H1 (cell line): ENCODE results near the gene FBLN2. TPM values are rescaled to one million over a fixed set of nuclear protein-coding genes. Genes with fewer than 3 reads are reported as not detected.

Source experiments
- CTCF ChIA-PET: fragments of 300-600 bp; sonication (Branson Sonifier 250); formaldehyde crosslinking; loops from one replicate; lab custom pipeline; 2021; ENCODE audit not compliant: partially characterized antibody; lab: Charles Lee
- POLR2A ChIA-PET: fragments of 300-600 bp; sonication (Branson Sonifier 250); formaldehyde crosslinking; loops from one replicate; lab custom pipeline; 2021; ENCODE audit warnings: inconsistent platforms; ENCODE audit not compliant: partially characterized antibody; lab: Charles Lee
- DNase-seq, 2 experiments: peaks; one replicate each; pipeline versions ENCODE4 v3.0.0 to v3.0.0-alpha.2; 2010 to 2022; ENCODE audit warnings: low spot score in 2 of 2, low read depth in 1 of 2, mixed read lengths in 1 of 2
- FAIRE-seq: peaks from 2 replicates; lab custom pipeline; 2011; peaks lifted over from hg19 to GRCh38; lab: Jason Lieb, UNC
- H2AFZ ChIP-seq: 2 replicates; pipeline ENCODE4 v1.8.1; 2012; ENCODE audit warnings: low read length, inconsistent platforms
- H2AK5ac ChIP-seq: 2 replicates; pipeline ENCODE4 v1.6.1; 2013; ENCODE audit warnings: low read depth, low read length
- H2BK120ac ChIP-seq: replicated peaks from 2 replicates; pipeline ENCODE3; 2013; ENCODE audit warnings: low read depth, low read length, inconsistent platforms
- H2BK12ac ChIP-seq: 2 replicates; pipeline ENCODE4 v1.6.1; 2013; ENCODE audit warnings: low read depth, low read length
- H2BK15ac ChIP-seq: 2 replicates; pipeline ENCODE4 v1.6.1; 2013; ENCODE audit warnings: low read length
- H2BK20ac ChIP-seq: 2 replicates; pipeline ENCODE4 v1.6.1; 2013; ENCODE audit warnings: low read length
- H2BK5ac ChIP-seq: 2 replicates; pipeline ENCODE4 v1.6.1; 2013; ENCODE audit warnings: low read depth, low read length
- H3K14ac ChIP-seq: 2 replicates; pipeline ENCODE4 v1.6.1; 2013; ENCODE audit warnings: inconsistent platforms; ENCODE audit not compliant: insufficient read length
- H3K18ac ChIP-seq: 2 replicates; pipeline ENCODE4 v1.6.1; 2013; ENCODE audit warnings: low read length; ENCODE audit errors: extremely low read depth
- H3K23ac ChIP-seq: 2 replicates; pipeline ENCODE4 v1.6.1; 2013; ENCODE audit warnings: inconsistent platforms; ENCODE audit not compliant: insufficient read length
- H3K23me2 ChIP-seq: 2 replicates; pipeline ENCODE4 v1.6.1; 2013; ENCODE audit warnings: low read depth, low read length
- H3K27ac ChIP-seq: 2 replicates; pipeline ENCODE4 v1.6.1; 2011; ENCODE audit warnings: low read depth, low read length, inconsistent platforms
- H3K27me3 ChIP-seq, 4 experiments: replicated peaks in 1 of 4; 1 replicate in 1 of 4; 2 replicates in 3 of 4; pipeline versions ENCODE4 v1.6.1 to v1.8.1; 2011 to 2013; ENCODE audit warnings: low read length in 3 of 4, mild to moderate bottlenecking in 3 of 4, inconsistent platforms in 2 of 4, mixed read lengths in 2 of 4, moderate library complexity in 1 of 4; ENCODE audit not compliant: control insufficient read depth in 3 of 4, insufficient read depth in 3 of 4; ENCODE audit errors: extremely low read depth in 1 of 4
- H3K36me3 ChIP-seq, 4 experiments: 2 replicates each; pipeline versions ENCODE4 v1.6.1 to v1.8.1; 2011 to 2013; ENCODE audit warnings: mild to moderate bottlenecking in 4 of 4, low read length in 3 of 4, moderate library complexity in 2 of 4, control low read depth in 1 of 4, inconsistent platforms in 1 of 4; ENCODE audit not compliant: insufficient read depth in 4 of 4, control insufficient read depth in 2 of 4
- H3K4ac ChIP-seq: replicated peaks from 2 replicates; pipeline ENCODE3; 2013; ENCODE audit warnings: low read length, low read depth, mixed read lengths, inconsistent platforms; ENCODE audit not compliant: insufficient read length
- H3K4me1 ChIP-seq, 4 experiments: replicated peaks in 1 of 4; 1 replicate in 1 of 4; 2 replicates in 3 of 4; pipeline versions ENCODE4 v1.6.1 to v1.8.1; 2011 to 2013; ENCODE audit warnings: low read length in 3 of 4, inconsistent platforms in 2 of 4, mixed read lengths in 1 of 4; ENCODE audit not compliant: insufficient read depth in 4 of 4, control insufficient read depth in 3 of 4
- H3K4me2 ChIP-seq, 2 experiments: 2 replicates each; pipeline versions ENCODE4 v1.6.1 to v1.8.1; 2011 to 2013; ENCODE audit warnings: low read depth in 2 of 2, low read length in 2 of 2, control low read depth in 1 of 2, inconsistent platforms in 1 of 2, mild to moderate bottlenecking in 1 of 2; ENCODE audit not compliant: insufficient read depth in 1 of 2
- H3K4me3 ChIP-seq, 4 experiments: fragments of 200-600, 300-600 bp in 1 of 4; sonication (generic), shearing (Covaris generic), sonication (Bioruptor Twin) in 1 of 4; 2 replicates each; pipeline versions ENCODE4 v1.5.1 to v1.8.1; 2011 to 2016; ENCODE audit warnings: low read length in 4 of 4, low read depth in 3 of 4, control low read depth in 2 of 4, inconsistent platforms in 2 of 4, mild to moderate bottlenecking in 2 of 4, mixed read lengths in 1 of 4, moderate library complexity in 1 of 4; ENCODE audit not compliant: insufficient read depth in 2 of 4; ENCODE audit errors: extremely low read depth in 1 of 4
- H3K56ac ChIP-seq: replicated peaks from 2 replicates; pipeline ENCODE3; 2013; ENCODE audit warnings: low read depth, mild to moderate bottlenecking, mixed read lengths, low read length, inconsistent platforms; ENCODE audit not compliant: insufficient read length
- H3K79me1 ChIP-seq: 2 replicates; pipeline ENCODE4 v1.6.1; 2013; ENCODE audit warnings: low read depth, low read length, control low read depth
- H3K79me2 ChIP-seq, 2 experiments: 2 replicates each; pipeline versions ENCODE4 v1.6.1 to v1.8.1; 2012 to 2013; ENCODE audit warnings: low read length in 2 of 2, mild to moderate bottlenecking in 2 of 2, inconsistent platforms in 1 of 2; ENCODE audit not compliant: insufficient read depth in 2 of 2, control insufficient read depth in 1 of 2
- H3K9ac ChIP-seq, 4 experiments: replicated peaks in 1 of 4; 1 replicate in 1 of 4; 2 replicates in 3 of 4; pipeline versions ENCODE4 v1.6.1 to v1.8.1; 2011 to 2013; ENCODE audit warnings: low read depth in 3 of 4, low read length in 3 of 4, control low read depth in 2 of 4, mild to moderate bottlenecking in 2 of 4, moderate library complexity in 2 of 4, inconsistent platforms in 1 of 4; ENCODE audit errors: extremely low read depth in 1 of 4
- H3K9me3 ChIP-seq, 2 experiments: 2 replicates each; pipeline versions ENCODE4 v1.6.1 to v1.8.1; 2012 to 2013; ENCODE audit warnings: mild to moderate bottlenecking in 2 of 2, moderate library complexity in 2 of 2, control low read depth in 1 of 2, inconsistent platforms in 1 of 2, low read depth in 1 of 2, low read length in 1 of 2, mixed read lengths in 1 of 2; ENCODE audit not compliant: insufficient read depth in 2 of 2
- H4K20me1 ChIP-seq, 2 experiments: replicated peaks in 1 of 2; 2 replicates each; pipeline versions ENCODE3 to v1.8.1; 2011 to 2013; ENCODE audit warnings: inconsistent platforms in 2 of 2, low read length in 2 of 2, mild to moderate bottlenecking in 1 of 2; ENCODE audit not compliant: insufficient read depth in 2 of 2, control insufficient read depth in 1 of 2
- H4K5ac ChIP-seq: 2 replicates; pipeline ENCODE4 v1.6.1; 2013; ENCODE audit warnings: low read length, low read depth, mixed read lengths, inconsistent platforms; ENCODE audit not compliant: insufficient read length
- H4K8ac ChIP-seq: 2 replicates; pipeline ENCODE4 v1.8.0; 2013; ENCODE audit warnings: mild to moderate bottlenecking, moderate library complexity, low read length, inconsistent platforms; ENCODE audit not compliant: insufficient read depth; ENCODE audit errors: extremely low read depth
- H4K91ac ChIP-seq: replicated peaks from 2 replicates; pipeline ENCODE3; 2013; ENCODE audit warnings: low read length, mixed read lengths, inconsistent platforms; ENCODE audit not compliant: insufficient read length
- BACH1 ChIP-seq: IDR thresholded peaks from 2 replicates; pipeline ENCODE4 v1.6.1; 2012; ENCODE audit warnings: low read length, improper control_type of control experiment
- EZH2 ChIP-seq: fragments of 200-600 bp; sonication (generic); IDR thresholded peaks from 2 replicates; pipeline ENCODE4 v1.7.1; 2012; ENCODE audit warnings: low read depth, mild to moderate bottlenecking, moderate library complexity, low read length, inconsistent platforms; ENCODE audit not compliant: severe bottlenecking
- SP2 ChIP-seq: IDR thresholded peaks from 2 replicates; pipeline ENCODE4 v1.6.1; 2012; ENCODE audit warnings: mild to moderate bottlenecking, low read length, inconsistent platforms
- SRF ChIP-seq: IDR thresholded peaks from 2 replicates; pipeline ENCODE4 v1.6.1; 2011; ENCODE audit warnings: mild to moderate bottlenecking, low read depth, low read length, moderate library complexity
- TAF7 ChIP-seq: optimal IDR thresholded peaks from 2 replicates; pipeline ENCODE3; 2011; ENCODE audit warnings: low read depth, mild to moderate bottlenecking, inconsistent platforms, low read length, moderate library complexity, borderline replicate concordance
- WGBS, 2 experiments: shearing (Covaris generic) in 1 of 2; methylation state at CpG; one replicate each; pipeline versions ENCODE4 v1.1.6 to v1.1.7; 2013 to 2015; ENCODE audit warnings: low lambda C conversion rate in 2 of 2, mixed read lengths in 2 of 2, inconsistent platforms in 1 of 2, low coverage in 1 of 2, missing lambda C conversion rate in 1 of 2; ENCODE audit not compliant: insufficient replicate concordance in 2 of 2, insufficient coverage in 1 of 2, insufficient read length in 1 of 2; ENCODE audit errors: extremely low coverage in 1 of 2, missing lambda C conversion rate in 1 of 2; 5-methylcytosine and 5-hydroxymethylcytosine counted together
- polyA plus RNA-seq, 7 experiments: library from polyadenylated mRNA; depleted of rRNA in 3 of 7; stranded (reverse) in 5 of 7; unstranded in 2 of 7; fragments of >200 nt in 5 of 7; fragments of 200-250 nt in 2 of 7; gene quantifications; 1 replicate in 5 of 7; 2 replicates in 1 of 7; 4 replicates in 1 of 7; pipeline versions ENCODE4 v1.2.1 to v1.2.3, GENCODE V29; 2011 to 2013; ENCODE audit warnings: missing spikeins in 2 of 7, mixed read lengths in 2 of 7
- total RNA-seq: library from RNA; stranded (reverse); fragmentation: NEBNext Ultra II Directional; extraction: Animal tissue kit (Norgen Biotek cat#: 25700); gene quantifications from 2 replicates; pipeline ENCODE4 v1.2.1, GENCODE V29; 2021
- TF ChIP-seq, protein P1 (sequence below): IDR thresholded peaks from 2 replicates; pipeline ENCODE4 v1.6.1; 2012; ENCODE audit warnings: inconsistent platforms
- TF ChIP-seq, protein P2 (sequence below): IDR thresholded peaks from 2 replicates; pipeline ENCODE4 v1.6.1; 2011; ENCODE audit warnings: low read length, improper control_type of control experiment
- TF ChIP-seq, protein P3 (sequence below), 3 experiments: IDR thresholded peaks; 1 replicate in 2 of 3; 2 replicates in 1 of 3; pipeline versions ENCODE4 v1.5.1 to v1.6.1; 2011; ENCODE audit warnings: low read length in 3 of 3, mild to moderate bottlenecking in 3 of 3, inconsistent platforms in 2 of 3, low read depth in 1 of 3, moderate library complexity in 1 of 3; ENCODE audit not compliant: insufficient read depth in 1 of 3; ENCODE audit errors: control extremely low read depth in 1 of 3

The FBLN2 gene
- total and polyA plus RNA-seq, 2 of the 8 experiments (the other 6 are each of a cell fraction or from before 2014, with no cell fraction given) = 17.4 to 24.2 TPM

DNA sequence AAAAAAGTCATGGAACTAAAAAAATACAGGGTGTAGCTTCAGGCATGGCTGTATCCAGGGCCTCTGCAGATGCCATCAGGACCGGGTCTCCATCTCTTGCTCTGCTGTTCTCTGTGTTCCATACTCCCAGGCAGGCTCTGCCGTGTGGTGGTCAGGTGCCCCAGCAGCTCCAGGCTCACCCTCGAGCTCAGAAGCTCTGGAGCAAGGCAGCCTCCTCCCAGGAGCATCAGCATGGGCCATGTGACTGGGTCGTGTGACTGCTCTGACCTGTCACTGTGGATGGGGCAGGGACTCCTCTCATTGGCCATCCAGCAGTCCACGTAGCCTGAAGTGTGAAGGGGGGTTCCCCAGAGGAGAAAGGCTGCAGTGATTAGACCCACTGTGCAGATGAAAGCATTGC, 8.5 kb downstream of the FBLN2 start:
- FAIRE-seq = no peak
- no peak overlapping the region for H2BK5ac ChIP-seq
- no peak overlapping the region for H3K4ac ChIP-seq
- POLR2A ChIA-PET = interaction anchor here (1.1 kb wide), 1 partner anchor 16 kb away, joined by 3 read pairs; no protein-coding TSS in a partner anchor
- H3K18ac ChIP-seq = no peak overlapping the region
- no peak overlapping the region for H2BK12ac ChIP-seq
- H3K4me2 ChIP-seq = no peak overlapping the region
- no peaks in the 10 kb centered on the region for H3K9me3 ChIP-seq
- H3K23me2 ChIP-seq = no peaks in the 10 kb centered on the region
- no peak overlapping the region for H3K9ac ChIP-seq
- no peaks in the 10 kb centered on the region for H3K79me2 ChIP-seq
- TF ChIP-seq SP2 (no peak), TAF7 (no peak), BACH1 (no peak), SRF (no peak), EZH2 (no peak)
- TF ChIP-seq, protein P1, sequence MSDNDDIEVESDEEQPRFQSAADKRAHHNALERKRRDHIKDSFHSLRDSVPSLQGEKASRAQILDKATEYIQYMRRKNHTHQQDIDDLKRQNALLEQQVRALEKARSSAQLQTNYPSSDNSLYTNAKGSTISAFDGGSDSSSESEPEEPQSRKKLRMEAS = peak; percentile 15; the same call in 1 of the 2 replicates
- TF ChIP-seq, protein P2, sequence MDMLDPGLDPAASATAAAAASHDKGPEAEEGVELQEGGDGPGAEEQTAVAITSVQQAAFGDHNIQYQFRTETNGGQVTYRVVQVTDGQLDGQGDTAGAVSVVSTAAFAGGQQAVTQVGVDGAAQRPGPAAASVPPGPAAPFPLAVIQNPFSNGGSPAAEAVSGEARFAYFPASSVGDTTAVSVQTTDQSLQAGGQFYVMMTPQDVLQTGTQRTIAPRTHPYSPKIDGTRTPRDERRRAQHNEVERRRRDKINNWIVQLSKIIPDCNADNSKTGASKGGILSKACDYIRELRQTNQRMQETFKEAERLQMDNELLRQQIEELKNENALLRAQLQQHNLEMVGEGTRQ = peak; percentile 42; the same call in 1 of the 2 replicates
- TF ChIP-seq, protein P3, sequence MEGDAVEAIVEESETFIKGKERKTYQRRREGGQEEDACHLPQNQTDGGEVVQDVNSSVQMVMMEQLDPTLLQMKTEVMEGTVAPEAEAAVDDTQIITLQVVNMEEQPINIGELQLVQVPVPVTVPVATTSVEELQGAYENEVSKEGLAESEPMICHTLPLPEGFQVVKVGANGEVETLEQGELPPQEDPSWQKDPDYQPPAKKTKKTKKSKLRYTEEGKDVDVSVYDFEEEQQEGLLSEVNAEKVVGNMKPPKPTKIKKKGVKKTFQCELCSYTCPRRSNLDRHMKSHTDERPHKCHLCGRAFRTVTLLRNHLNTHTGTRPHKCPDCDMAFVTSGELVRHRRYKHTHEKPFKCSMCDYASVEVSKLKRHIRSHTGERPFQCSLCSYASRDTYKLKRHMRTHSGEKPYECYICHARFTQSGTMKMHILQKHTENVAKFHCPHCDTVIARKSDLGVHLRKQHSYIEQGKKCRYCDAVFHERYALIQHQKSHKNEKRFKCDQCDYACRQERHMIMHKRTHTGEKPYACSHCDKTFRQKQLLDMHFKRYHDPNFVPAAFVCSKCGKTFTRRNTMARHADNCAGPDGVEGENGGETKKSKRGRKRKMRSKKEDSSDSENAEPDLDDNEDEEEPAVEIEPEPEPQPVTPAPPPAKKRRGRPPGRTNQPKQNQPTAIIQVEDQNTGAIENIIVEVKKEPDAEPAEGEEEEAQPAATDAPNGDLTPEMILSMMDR (IDR thresholded peaks at IDR 0.05; ENCODE audit: control extremely low read depth in 1 of 3, insufficient read depth in 1 of 3, low read depth in 1 of 3, low read length in 3 of 3) = no peak
- H3K27ac ChIP-seq = no peak overlapping the region
- no peak overlapping the region for H2BK15ac ChIP-seq
- H3K79me1 ChIP-seq = 0 out of 2 replicates have a peak, but pooled peaks cover 4% of the 10 kb centered on the region
- H3K36me3 ChIP-seq = no peaks in the 10 kb centered on the region; a peak in 1 of 8 replicates
- no peaks in the 10 kb centered on the region for H3K27me3 ChIP-seq
- no peak overlapping the region for H3K23ac ChIP-seq
- H2AK5ac ChIP-seq = no peak overlapping the region
- peaks cover 0 to 11% (median 3%) of the 10 kb centered on the region in 4 experiments; a peak in 4 of 7 replicates for H3K4me1 ChIP-seq
- peaks cover 0 to 1% of the 10 kb centered on the region in 2 experiments for H4K20me1 ChIP-seq
- no peak overlapping the region for H2BK20ac ChIP-seq
- peak overlapping the region; percentile 26; the same call in 1 of the 2 replicates for H4K8ac ChIP-seq
- DNase-seq = no peak
- CTCF ChIA-PET = interaction anchor here (1.0 to 1.5 kb wide), 6 partner anchors 23 to 102 kb away, joined by 3 to 6 read pairs (median 3); no protein-coding TSS in a partner anchor
- no peak overlapping the region for H4K5ac ChIP-seq
- no peak overlapping the region for H4K91ac ChIP-seq
- no peak overlapping the region for H3K14ac ChIP-seq
- WGBS, 2 experiments = 95% methylated on average over 5 of the region's 5 CpGs; no CpG with 5 or more reads in 1 of the 2 experiments
- H2AFZ ChIP-seq = no peak overlapping the region
- no peak overlapping the region for H2BK120ac ChIP-seq
- no peak overlapping the region for H3K4me3 ChIP-seq
- no peak overlapping the region for H3K56ac ChIP-seq
